GM15510 (cell line): ENCODE results near the gene HEXIM2.

Experiments
- POLR2A ChIP-seq: IDR thresholded peaks from 3 replicates; pipeline ENCODE4 v1.6.1; 2011; ENCODE audit warnings: borderline replicate concordance; ENCODE audit not compliant: insufficient read length; ENCODE audit errors: extremely low read depth

HEXIM2 gene

DNA sequence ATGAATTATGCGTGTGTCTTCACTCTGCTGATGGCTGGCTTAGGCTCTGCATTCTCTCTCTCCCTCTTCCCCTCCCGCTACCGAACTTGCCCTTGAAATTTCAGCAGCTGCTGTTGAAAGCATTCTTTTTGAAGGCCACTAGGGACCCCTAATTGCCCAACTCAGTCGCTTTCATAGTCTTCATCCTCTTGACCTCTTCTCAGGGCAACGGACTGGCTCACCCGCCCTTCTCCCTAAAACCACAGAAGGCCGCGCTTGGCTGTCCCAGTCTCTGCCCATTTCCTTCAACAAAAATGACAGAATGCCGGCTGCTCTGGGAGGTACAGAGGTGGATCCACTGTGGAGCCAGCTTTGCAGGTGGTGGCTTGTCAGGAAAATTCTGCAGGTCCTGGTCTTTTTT, 39.0 kb downstream of the HEXIM2 start:
- TF ChIP-seq POLR2A: no peak

DNA sequence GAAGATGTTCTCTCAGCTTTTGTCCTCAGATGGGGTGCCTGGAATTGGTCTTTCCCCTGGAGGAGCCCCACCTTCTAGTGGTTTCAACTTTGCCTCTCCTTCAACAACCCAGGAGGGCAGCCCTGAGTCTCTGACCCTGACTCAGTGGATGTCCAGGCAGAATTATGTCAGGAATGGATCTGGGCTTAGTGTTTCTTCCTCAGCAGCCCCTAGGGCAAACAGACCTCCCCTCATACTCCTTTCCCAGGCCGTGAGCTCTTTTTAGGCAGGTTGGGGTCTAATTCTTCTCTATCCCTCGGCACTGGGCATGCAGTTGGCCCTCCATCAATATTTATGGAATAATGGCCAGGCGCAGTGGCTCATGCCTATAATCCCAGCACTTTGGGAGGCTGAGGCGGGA, 39.8 kb downstream of the HEXIM2 start:
- no peak for TF ChIP-seq POLR2A

DNA sequence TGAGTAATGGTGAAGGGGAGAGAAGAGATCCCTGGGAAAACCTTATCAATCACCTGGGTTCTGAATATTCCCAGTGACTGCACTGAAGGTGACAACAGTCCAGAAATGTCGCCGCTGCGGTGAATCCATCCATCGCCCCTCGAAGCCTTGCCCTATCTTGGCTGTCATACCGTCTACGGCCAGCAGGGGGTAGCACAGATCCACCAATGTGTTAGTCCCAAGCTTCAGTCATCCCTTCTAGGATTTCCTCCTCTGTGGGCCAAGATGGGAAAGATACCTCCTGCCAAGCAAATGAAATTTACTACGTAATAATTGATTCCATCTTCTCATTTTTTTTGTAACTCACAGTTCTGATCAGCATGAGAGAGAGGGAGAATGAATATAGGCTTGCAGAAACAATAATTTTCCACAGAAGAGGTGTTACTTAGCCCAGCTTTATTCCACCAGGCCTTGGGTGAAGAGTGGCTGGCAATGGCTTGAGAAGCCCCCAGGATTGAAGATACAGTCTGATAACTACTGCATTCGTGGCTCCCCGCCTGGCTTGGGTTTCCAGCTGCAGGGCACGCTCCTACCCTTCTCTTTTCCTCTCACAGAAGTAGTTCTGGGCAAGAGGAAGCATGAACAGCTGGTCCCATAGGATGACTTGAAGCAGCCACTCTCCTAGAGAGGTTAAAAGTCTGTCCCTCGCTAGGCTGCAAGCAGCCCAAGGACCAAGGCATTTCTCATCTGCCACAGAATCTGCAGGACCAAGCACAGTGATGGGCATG, 57.4 kb downstream of the HEXIM2 start:
- TF ChIP-seq POLR2A: no peak
